T-helper 9 cell (primary cell): ENCODE data around the gene OSTN.
"Not testable (repeated sequence)": the region's sequence is repeated elsewhere in the genome, so short reads cannot be mapped to it uniquely, and the experiment has no call there.

ENCODE experiments used
- DNase-seq: peaks from one replicate; pipeline ENCODE4 v3.0.0-alpha.2; 2020

The OSTN gene

GRCh38 chr3:191268737-191269136 lies 69.7 kb downstream of the OSTN start:
- no peak for DNase-seq

GRCh38 chr3:191269289-191270085 lies 70.4 kb downstream of the OSTN start:
- no peak for DNase-seq

DNA sequence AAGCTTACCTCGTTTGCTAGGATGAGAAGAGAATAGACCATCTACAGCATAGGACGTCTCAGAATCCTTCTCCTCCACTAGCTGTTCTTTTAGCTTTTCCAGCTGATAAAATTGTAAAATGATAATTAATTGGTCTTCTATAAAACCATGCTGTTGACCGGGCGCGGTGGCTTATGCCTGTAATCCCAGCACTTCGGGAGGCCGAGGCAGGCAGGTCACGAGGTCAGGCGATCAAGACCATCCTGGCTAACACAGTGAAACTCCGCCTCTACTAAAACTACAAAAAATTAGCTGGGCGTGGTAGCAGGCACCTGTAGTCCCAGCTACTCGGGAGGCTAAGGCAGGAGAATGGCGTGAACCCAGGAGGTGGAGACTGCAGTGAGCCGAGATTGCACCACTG lies 76.2 kb downstream of the OSTN start:
- DNase-seq = not testable (repeated sequence)

DNA sequence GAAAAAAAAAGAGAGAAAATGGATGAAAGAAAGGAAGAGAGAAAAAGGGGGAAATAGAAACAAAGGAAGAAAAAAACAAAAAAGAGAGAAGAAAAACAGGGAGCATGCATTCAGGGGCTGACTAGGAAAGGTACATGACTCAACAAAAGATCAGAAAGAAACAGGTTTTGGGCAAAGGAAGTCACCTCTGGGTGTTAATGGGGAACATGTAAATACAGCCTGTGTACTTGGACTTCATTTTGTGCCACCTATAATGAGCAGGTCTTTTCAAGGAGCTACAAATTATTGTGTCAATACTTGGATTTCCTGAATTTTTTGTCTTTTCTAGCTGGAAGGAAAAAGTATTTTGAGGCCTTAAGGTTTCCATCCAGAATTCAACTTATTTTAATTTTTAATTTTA lies 76.7 kb downstream of the OSTN start:
- DNase-seq = no peak

- DNase-seq = no peak
Observed at GRCh38 chr3:191280111-191280510, 81.1 kb downstream of the OSTN start.

- no peak for DNase-seq
Observed at GRCh38 chr3:191280882-191281281, 81.8 kb downstream of the OSTN start.

DNA sequence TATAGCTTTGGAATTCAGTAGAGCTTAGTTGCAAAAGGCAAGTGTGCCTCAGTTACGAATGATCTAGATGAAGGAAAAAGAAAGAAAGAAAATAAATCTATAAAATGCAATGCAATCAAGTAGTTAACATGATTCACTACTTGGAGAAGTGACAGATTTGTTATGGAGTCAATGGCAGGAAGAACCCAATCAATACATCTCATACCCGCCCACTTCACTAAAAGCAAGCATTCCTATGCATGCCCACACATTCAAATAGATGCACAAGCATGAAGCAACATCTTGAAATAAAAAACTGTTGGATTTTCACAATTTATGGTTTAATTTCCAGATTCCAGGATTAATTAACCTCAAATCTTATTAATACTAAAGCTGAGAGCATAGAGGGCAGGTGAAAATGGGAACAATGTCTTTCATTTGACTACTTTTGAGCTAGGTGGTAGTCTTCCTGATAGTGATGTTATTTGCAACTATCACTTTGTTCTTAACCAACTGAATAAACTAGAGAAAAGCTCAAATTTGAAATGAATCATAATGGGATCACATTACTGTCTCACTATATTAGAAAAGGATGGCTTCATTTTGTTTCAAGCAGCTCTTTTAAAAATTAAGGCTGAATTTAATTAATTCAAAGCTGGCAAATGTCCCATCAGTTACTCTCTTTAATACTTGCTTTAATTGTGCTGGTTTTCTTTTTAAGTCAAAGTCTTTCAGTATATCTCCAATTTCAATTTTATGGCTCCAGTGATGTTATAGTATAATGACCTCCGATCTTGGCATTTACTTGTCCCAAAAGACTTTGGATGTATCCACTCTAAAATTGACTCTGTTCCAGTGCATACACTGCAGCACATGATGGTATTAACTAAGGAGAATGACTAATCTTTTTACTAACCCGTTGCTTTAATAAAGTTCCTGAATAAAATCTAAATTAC lies 83.5 kb downstream of the OSTN start:
- no peak for DNase-seq

- no peak for DNase-seq
Observed at GRCh38 chr3:191283400-191283799, 84.4 kb downstream of the OSTN start.

GRCh38 chr3:191290311-191291025 lies 91.4 kb downstream of the OSTN start:
- DNase-seq = no peak

- no peak for DNase-seq
Observed at GRCh38 chr3:191292243-191293015, 93.4 kb downstream of the OSTN start.

GRCh38 chr3:191294291-191294690 lies 95.2 kb downstream of the OSTN start:
- no peak for DNase-seq

DNA sequence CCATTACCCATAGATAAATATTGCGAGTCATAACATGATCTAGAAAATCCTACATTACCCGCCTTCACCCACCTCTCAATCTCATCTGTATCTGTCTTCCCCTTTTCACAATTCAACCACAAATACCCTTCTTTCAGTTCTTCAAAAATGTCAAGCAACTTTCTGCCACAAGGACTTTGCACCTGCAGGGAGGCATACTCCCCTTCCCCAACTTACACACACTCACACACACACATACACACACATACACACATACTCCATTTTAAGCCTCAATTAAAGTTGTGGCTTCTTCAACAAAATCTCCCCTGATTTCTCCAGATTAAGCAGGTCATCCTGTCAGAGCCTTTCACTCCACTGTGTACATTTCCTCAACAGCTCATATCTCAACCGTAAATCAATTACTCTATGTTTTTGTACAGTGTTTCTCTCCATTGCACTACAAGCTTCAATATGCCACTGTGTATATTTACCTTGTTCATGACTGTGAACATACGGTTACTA lies 97.0 kb downstream of the OSTN start:
- DNase-seq = no peak

GRCh38 chr3:191298846-191299245 lies 99.8 kb downstream of the OSTN start:
- no peak for DNase-seq

GRCh38 chr3:191300422-191300821 lies 101.4 kb downstream of the OSTN start:
- no peak for DNase-seq

- DNase-seq = no peak
Observed at GRCh38 chr3:191301017-191301416, 102.0 kb downstream of the OSTN start.

DNA sequence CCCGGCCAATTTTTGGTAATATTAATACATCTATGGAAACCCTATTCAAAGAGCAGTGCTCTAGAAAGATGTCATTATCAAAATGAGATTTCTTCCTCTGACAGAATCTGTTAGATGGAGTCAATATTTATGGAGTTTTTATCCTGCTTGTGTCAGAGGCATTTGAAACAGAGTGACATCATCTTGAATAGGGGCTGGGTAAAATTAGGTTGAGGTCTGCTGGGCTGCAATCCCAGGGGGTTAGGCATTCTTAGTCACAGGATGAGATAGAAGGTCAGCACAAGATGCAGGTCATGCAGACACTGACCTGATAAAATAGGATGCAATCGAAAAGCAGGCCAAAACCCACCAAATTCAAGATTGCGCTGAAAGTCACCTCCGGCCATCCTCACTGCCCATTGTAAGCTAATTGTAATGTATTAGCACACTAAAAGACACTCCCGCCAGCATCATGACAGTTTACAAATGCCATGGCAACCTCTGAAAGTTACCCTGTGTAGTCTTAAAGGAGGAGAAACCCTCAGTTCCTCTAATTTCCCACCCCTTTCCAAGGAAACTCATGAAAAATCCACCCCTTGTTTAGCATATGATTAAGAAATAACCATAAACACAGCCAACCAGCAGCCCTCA lies 102.9 kb downstream of the OSTN start:
- DNase-seq = no peak

GRCh38 chr3:191302451-191302850 lies 103.4 kb downstream of the OSTN start:
- no peak for DNase-seq

DNA sequence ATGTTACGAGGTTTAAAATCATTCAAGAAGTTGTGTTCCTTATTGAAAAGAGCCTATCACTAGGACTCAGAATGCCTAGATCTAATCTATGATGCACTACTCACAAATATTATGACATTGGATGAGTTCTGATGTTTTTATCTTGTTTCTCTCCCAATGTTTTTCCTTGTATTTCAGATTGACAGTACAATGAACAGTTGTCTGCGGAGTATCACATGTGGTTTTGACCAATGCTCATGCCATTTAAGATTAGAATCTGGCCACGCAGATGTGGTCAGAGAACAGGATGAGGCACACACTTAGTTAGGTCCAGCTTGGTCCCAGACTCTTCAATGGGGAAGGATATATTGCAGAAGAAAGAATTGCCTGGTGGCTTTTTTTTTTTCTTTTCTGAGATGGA lies 104.6 kb downstream of the OSTN start:
- DNase-seq = no peak

- DNase-seq = no peak
Observed at GRCh38 chr3:191306428-191306827, 107.4 kb downstream of the OSTN start.

DNA sequence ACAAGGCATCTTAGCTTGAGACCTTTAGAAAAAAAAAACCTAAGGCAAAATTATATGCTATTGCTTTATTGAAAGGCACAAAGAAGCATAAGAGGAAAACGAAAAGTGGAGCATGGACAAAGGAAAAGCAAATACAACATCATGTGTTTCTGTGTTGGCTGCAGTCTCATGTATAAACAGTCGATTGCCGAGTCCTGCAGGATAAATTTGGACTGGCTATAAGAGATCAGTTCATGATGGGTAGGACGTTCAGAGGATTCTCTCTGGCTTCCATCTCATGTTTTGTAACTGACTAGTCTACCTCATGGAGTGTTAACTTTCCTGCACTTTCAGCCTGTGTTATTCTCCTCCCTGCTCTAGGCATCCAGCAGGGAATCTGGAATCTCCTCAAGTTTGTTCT lies 108.3 kb downstream of the OSTN start:
- DNase-seq = no peak

GRCh38 chr3:191313296-191313695 lies 114.3 kb downstream of the OSTN start:
- no peak for DNase-seq
